GM12878 (cell line): ENCODE measurements around the gene LMBR1. TPM values are rescaled to one million over a fixed set of nuclear protein-coding genes. Genes with fewer than 3 reads are reported as not detected.

Source experiments
- ATAC-seq: fragments of 200-7000 bp; cut with Tn5 transposase; 3 replicates; pipeline ENCODE4 v1.9.1; 2020; ENCODE audit warnings: mild to moderate bottlenecking, moderate library complexity
- BruUV-seq: library from RNA; stranded (reverse); fragments of 400-500 nt; replicated peaks from 2 replicates; lab custom pipeline; 2021; lab: Mats Ljungman, UMichigan
- CTCF ChIA-PET: fragments of 300-600 bp; sonication (Branson Sonifier 250); formaldehyde crosslinking; extraction: SDS; loops from one replicate; lab custom pipeline; 2021; ENCODE audit warnings: inconsistent platforms; lab: Yijun Ruan, JAX
- POLR2A ChIA-PET: fragments of 350-600 bp; formaldehyde crosslinking; extraction: SDS; loops from one replicate; lab custom pipeline; 2021; ENCODE audit warnings: inconsistent platforms; lab: Charles Lee
- RAD21 ChIA-PET: fragments of 300-600 bp; sonication (Branson Sonifier 250); formaldehyde crosslinking; loops from one replicate; lab custom pipeline; 2023; ENCODE audit warnings: antibody characterized with exemption; ENCODE audit not compliant: unreplicated experiment; lab: Charles Lee
- SMC1A ChIA-PET: fragments of 300-600 bp; sonication (Branson Sonifier 250); formaldehyde crosslinking; loops from one replicate; lab custom pipeline; 2023; ENCODE audit not compliant: unreplicated experiment, uncharacterized antibody; lab: Charles Lee
- DNase-seq: peaks from one replicate; pipeline ENCODE4 v3.0.0-alpha.2; 2011; ENCODE audit warnings: low read depth, low spot score
- FAIRE-seq: peaks from 3 replicates; lab custom pipeline; 2011; peaks lifted over from hg19 to GRCh38; lab: Jason Lieb, UNC
- H2AFZ ChIP-seq: 2 replicates; pipeline ENCODE4 v1.6.0; 2011; ENCODE audit warnings: low read depth, low read length, control low read depth; ENCODE audit not compliant: control insufficient read depth
- H3K27ac ChIP-seq: 2 replicates; pipeline ENCODE4 v1.5.1; 2011; ENCODE audit warnings: control low read depth; ENCODE audit not compliant: control insufficient read depth, insufficient read depth
- H3K27me3 ChIP-seq, 2 experiments: replicated peaks in 1 of 2; 2 replicates each; pipeline versions ENCODE4 v1.6.0 to v1.6.1; 2011; ENCODE audit warnings: low read length in 1 of 2; ENCODE audit not compliant: control insufficient read depth in 2 of 2, insufficient read depth in 2 of 2
- H3K36me3 ChIP-seq, 2 experiments: 2 replicates each; pipeline ENCODE4 v1.5.1; 2011; ENCODE audit warnings: low read length in 1 of 2; ENCODE audit not compliant: control insufficient read depth in 2 of 2, insufficient read depth in 2 of 2
- H3K4me1 ChIP-seq: 2 replicates; pipeline ENCODE4 v1.6.1; 2011; ENCODE audit warnings: mild to moderate bottlenecking, low read length, moderate library complexity, mixed read lengths; ENCODE audit not compliant: control insufficient read depth, insufficient read depth
- H3K4me2 ChIP-seq: 2 replicates; pipeline ENCODE4 v1.6.0; 2011; ENCODE audit warnings: control low read depth; ENCODE audit not compliant: control insufficient read depth, insufficient read depth
- H3K4me3 ChIP-seq: fragments of 200-600 bp; sonication (generic); 2 replicates; pipeline ENCODE4 v1.5.1; 2016
- H3K79me2 ChIP-seq: 2 replicates; pipeline ENCODE4 v1.6.0; 2011; ENCODE audit warnings: low read length; ENCODE audit not compliant: control insufficient read depth, insufficient read depth
- H3K9ac ChIP-seq: 2 replicates; pipeline ENCODE4 v1.8.0; 2011; ENCODE audit warnings: low read length, control low read depth, mixed read lengths; ENCODE audit not compliant: control insufficient read depth, insufficient read depth
- H3K9me3 ChIP-seq: replicated peaks from 3 replicates; pipeline ENCODE4 v1.5.1; 2011; ENCODE audit warnings: mild to moderate bottlenecking, low read length; ENCODE audit not compliant: control insufficient read depth, insufficient read depth
- H4K20me1 ChIP-seq: 2 replicates; pipeline ENCODE4 v1.6.0; 2011; ENCODE audit not compliant: control insufficient read depth, insufficient read depth
- ASH2L ChIP-seq: fragments of 300-600, 200-600 bp; sonication (generic); IDR thresholded peaks from 2 replicates; pipeline ENCODE4 v1.6.1; 2017; ENCODE audit warnings: low read depth, mild to moderate bottlenecking, borderline replicate concordance
- BMI1 ChIP-seq: fragments of 450-650 bp; IDR thresholded peaks from 2 replicates; pipeline ENCODE4 v1.6.1; 2016; ENCODE audit warnings: mild to moderate bottlenecking, moderate library complexity, borderline replicate concordance
- CBX5 ChIP-seq: sonication (generic); IDR thresholded peaks from 2 replicates; pipeline ENCODE4 v1.6.1; 2016; ENCODE audit warnings: low read depth, moderate library complexity, mild to moderate bottlenecking, inconsistent platforms
- RAD21 ChIP-seq: IDR thresholded peaks from 2 replicates; pipeline ENCODE4 v1.6.1; 2011; ENCODE audit warnings: mild to moderate bottlenecking, low read depth, low read length, moderate library complexity; ENCODE audit not compliant: insufficient read depth
- SMC3 ChIP-seq: IDR thresholded peaks from 2 replicates; pipeline ENCODE4 v1.6.1; 2011; ENCODE audit warnings: low read length, improper control_type of control experiment, borderline replicate concordance
- SPI1 ChIP-seq: IDR thresholded peaks from 2 replicates; pipeline ENCODE4 v1.6.1; 2011; ENCODE audit warnings: low read depth, mild to moderate bottlenecking, low read length, moderate library complexity, borderline replicate concordance; ENCODE audit not compliant: insufficient read depth
- STAT3 ChIP-seq: IDR thresholded peaks from 2 replicates; pipeline ENCODE4 v1.6.1; 2011; ENCODE audit warnings: low read depth, low read length, improper control_type of control experiment
- ZSCAN29 ChIP-seq: fragments of 450-650 bp; IDR thresholded peaks from 2 replicates; pipeline ENCODE4 v1.6.1; 2017; ENCODE audit warnings: mild to moderate bottlenecking, moderate library complexity
- WGBS: methylation state at CpG from one replicate; pipeline ENCODE4 v1.1.6; 2016; ENCODE audit warnings: low lambda C conversion rate; ENCODE audit not compliant: insufficient replicate concordance, insufficient coverage; ENCODE audit errors: missing lambda C conversion rate; 5-methylcytosine and 5-hydroxymethylcytosine counted together
- in situ Hi-C: fragments of 300-500 bp; cut with MboI; formaldehyde crosslinking; loops from 9 replicates; pipeline ENCODE4 v1.14.3; 2018; ENCODE audit warnings: mixed read lengths
- intact Hi-C: fragments of 100-400 bp; cut with micrococcal nuclease; formaldehyde crosslinking; loops from one replicate; pipeline ENCODE4 v1.14.2; 2022; ENCODE audit not compliant: unreplicated experiment
- polyA plus RNA-seq, 11 experiments: library from polyadenylated mRNA; depleted of rRNA in 4 of 11; unstranded in 6 of 11; stranded (reverse) in 5 of 11; fragments of >200 nt; fragmentation: Nextera tagmentation in 4 of 11; fragmentation: Illumina TruSeq in 1 of 11; extraction: Ambion mirVana in 4 of 11; extraction: Trizol in 1 of 11; gene quantifications; 1 replicate in 1 of 11; 2 replicates in 10 of 11; pipeline versions ENCODE4 v1.2.1 to v1.2.3, GENCODE V29; 2011 to 2016; ENCODE audit warnings: inconsistent platforms in 2 of 11, missing spikeins in 2 of 11, low read depth in 1 of 11
- total RNA-seq, 4 experiments: library from RNA; depleted of rRNA in 3 of 4; stranded (reverse); fragments of >200 nt in 3 of 4; fragmentation: Illumina TruSeq in 1 of 4; extraction: Trizol in 1 of 4; gene quantifications; 2 replicates each; pipeline versions ENCODE4 v1.2.1 to v1.2.3, GENCODE V29; 2013 to 2021
- TF ChIP-seq, protein P1 (sequence below), 3 experiments: IDR thresholded peaks in 2 of 3; conservative IDR thresholded peaks in 1 of 3; 2 replicates each; pipeline ENCODE4 v1.5.1; 2011; ENCODE audit warnings: low read depth in 3 of 3, low read length in 3 of 3, mild to moderate bottlenecking in 3 of 3, control low read depth in 2 of 3, moderate library complexity in 2 of 3, inconsistent platforms in 1 of 3, mixed read lengths in 1 of 3; ENCODE audit not compliant: control insufficient read depth in 2 of 3, insufficient read depth in 1 of 3; ENCODE audit errors: extremely low read depth in 1 of 3
- TF ChIP-seq, protein P2 (sequence below): IDR thresholded peaks from 2 replicates; pipeline ENCODE4 v1.6.1; 2011; ENCODE audit warnings: low read depth, low read length, improper control_type of control experiment, borderline replicate concordance

LMBR1 gene
- total and polyA plus RNA-seq, 10 of the 15 experiments (the other 5 are each of a cell fraction or from before 2014, with no cell fraction given): 4.0 to 63.5 (median 28.8) TPM

DNA sequence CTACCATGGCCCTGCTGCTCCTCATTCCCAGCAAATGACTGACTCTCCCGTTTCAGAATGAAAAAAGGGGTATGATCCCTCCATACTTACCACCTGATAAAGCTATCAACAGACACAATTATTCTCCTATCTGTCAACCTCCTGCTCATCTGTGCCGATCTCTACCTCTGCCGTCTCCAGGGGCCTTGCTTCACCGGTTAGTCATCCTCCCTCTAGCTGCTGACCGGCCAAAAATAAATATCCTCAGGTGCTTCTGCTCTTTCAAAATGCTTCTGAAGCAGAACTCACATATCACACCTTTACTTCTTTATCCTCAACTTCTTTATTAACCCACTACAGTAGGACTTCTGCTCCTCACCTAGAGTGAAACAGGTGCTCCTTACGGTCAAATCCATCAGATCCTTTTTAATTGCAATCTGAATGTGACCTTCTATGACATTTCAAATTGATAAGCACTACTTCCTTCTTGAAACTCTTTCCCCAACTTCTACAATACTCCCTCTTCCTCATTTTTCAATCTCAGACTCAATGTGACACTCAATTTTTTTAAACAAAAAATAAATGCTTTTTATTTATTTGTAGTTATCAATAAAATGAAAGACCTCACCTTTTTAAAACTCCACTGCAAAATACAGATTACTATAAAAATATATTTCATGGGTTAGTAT lies 63.2 kb downstream of the LMBR1 start:
- no peak for TF ChIP-seq CBX5
- peak; percentile 26; the same call in 1 of the 2 replicates for TF ChIP-seq SPI1
- peaks cover 7% of the 10 kb centered on the region; the same call in 1 of the 2 replicates for H3K4me1 ChIP-seq
- no peak for DNase-seq
- H3K9me3 ChIP-seq: no peaks in the 10 kb centered on the region
- SMC1A ChIA-PET: interaction anchor here (0.5 kb wide), 1 partner anchor 15 kb away, joined by 5 read pairs; no protein-coding TSS in a partner anchor
- intact Hi-C loops: no loop called here
- H3K27me3 ChIP-seq: no peaks in the 10 kb centered on the region
- in situ Hi-C loops: no loop called here
- no peak overlapping the region for H3K4me2 ChIP-seq
- POLR2A ChIA-PET: no interaction called here
- 32% methylated on average over 6 of the region's 6 CpGs for WGBS
- H3K27ac ChIP-seq: no peak overlapping the region
- H3K79me2 ChIP-seq: no peaks in the 10 kb centered on the region
- no TSS peak for BruUV-seq
- CTCF ChIA-PET: interaction anchor here (0.9 to 1.2 kb wide), 2 partner anchors 10 to 119 kb away, joined by 3 read pairs; no protein-coding TSS in a partner anchor
- no peak overlapping the region for H3K4me3 ChIP-seq
- no peak overlapping the region for H2AFZ ChIP-seq
- RAD21 ChIA-PET: no interaction called here
- H4K20me1 ChIP-seq: no peaks in the 10 kb centered on the region
- H3K36me3 ChIP-seq: peaks cover 0 to 8% of the 10 kb centered on the region in 2 experiments; a peak in 2 of 4 replicates
- FAIRE-seq: no peak
- peak; percentile 38; the same call in 2 of the 3 replicates for ATAC-seq
- H3K9ac ChIP-seq: no peak overlapping the region

DNA sequence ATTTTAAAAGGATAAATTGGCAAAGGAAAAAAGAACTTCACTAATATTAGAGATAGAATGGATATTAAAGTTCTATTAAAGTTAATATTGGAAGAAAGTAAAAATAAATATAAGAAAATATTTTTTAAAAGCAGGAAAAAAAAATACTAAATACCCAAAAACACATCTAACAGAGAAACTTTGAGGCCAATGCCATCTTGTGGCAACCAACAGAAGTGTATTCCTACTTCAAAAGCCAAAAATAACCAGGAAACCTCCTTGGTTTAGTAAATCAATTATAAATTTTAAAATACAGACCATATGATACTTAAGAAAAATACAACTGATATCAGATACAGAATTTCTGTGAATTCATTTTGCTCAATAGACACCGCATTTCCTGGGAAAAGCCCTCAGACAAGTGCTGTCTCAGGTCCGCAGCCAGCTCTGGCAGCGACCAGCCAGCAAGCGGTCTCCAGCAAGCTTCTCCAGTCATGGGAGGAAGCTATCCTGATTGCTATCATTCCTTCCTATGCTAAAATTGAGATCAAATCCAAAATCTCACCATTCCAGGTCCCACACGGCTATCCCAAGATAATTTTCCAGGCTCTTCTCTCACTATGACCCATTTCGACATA lies 65.3 kb downstream of the LMBR1 start:
- H3K79me2 ChIP-seq: no peaks in the 10 kb centered on the region
- H3K27ac ChIP-seq: no peak overlapping the region
- no peak overlapping the region for H3K9ac ChIP-seq
- peaks cover 6% of the 10 kb centered on the region; the same call in 1 of the 2 replicates for H3K4me1 ChIP-seq
- no peak for FAIRE-seq
- no TSS peak for BruUV-seq
- H2AFZ ChIP-seq: no peak overlapping the region
- in situ Hi-C loops: no loop called here
- TF ChIP-seq, protein P1, sequence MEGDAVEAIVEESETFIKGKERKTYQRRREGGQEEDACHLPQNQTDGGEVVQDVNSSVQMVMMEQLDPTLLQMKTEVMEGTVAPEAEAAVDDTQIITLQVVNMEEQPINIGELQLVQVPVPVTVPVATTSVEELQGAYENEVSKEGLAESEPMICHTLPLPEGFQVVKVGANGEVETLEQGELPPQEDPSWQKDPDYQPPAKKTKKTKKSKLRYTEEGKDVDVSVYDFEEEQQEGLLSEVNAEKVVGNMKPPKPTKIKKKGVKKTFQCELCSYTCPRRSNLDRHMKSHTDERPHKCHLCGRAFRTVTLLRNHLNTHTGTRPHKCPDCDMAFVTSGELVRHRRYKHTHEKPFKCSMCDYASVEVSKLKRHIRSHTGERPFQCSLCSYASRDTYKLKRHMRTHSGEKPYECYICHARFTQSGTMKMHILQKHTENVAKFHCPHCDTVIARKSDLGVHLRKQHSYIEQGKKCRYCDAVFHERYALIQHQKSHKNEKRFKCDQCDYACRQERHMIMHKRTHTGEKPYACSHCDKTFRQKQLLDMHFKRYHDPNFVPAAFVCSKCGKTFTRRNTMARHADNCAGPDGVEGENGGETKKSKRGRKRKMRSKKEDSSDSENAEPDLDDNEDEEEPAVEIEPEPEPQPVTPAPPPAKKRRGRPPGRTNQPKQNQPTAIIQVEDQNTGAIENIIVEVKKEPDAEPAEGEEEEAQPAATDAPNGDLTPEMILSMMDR (IDR thresholded peaks at IDR 0.05 in 2 of 3, conservative IDR thresholded peaks at IDR 0.05 in 1 of 3; ENCODE audit: control insufficient read depth in 2 of 3, extremely low read depth in 1 of 3, insufficient read depth in 1 of 3, low read depth in 3 of 3, low read length in 3 of 3): peak; percentile 42 to 45 (median 44); a peak in 3 of 6 replicates
- no peak for TF ChIP-seq BMI1
- TF ChIP-seq SMC3: peak; percentile 33; the same call in 1 of the 2 replicates
- TF ChIP-seq, protein P2, sequence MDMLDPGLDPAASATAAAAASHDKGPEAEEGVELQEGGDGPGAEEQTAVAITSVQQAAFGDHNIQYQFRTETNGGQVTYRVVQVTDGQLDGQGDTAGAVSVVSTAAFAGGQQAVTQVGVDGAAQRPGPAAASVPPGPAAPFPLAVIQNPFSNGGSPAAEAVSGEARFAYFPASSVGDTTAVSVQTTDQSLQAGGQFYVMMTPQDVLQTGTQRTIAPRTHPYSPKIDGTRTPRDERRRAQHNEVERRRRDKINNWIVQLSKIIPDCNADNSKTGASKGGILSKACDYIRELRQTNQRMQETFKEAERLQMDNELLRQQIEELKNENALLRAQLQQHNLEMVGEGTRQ: no peak
- peak; percentile 65 for TF ChIP-seq RAD21
- TF ChIP-seq STAT3: no peak
- no peak for TF ChIP-seq ZSCAN29
- TF ChIP-seq ASH2L: no peak
- TF ChIP-seq, all 136 proteins: peak for 3
- no peak overlapping the region for H3K4me2 ChIP-seq
- H3K27me3 ChIP-seq: no peaks in the 10 kb centered on the region
- SMC1A ChIA-PET: interaction anchor here (0.6 kb wide), 1 partner anchor 31 kb away, joined by 3 read pairs; no protein-coding TSS in a partner anchor
- H3K36me3 ChIP-seq: peaks cover 0 to 5% of the 10 kb centered on the region in 2 experiments; a peak in 2 of 4 replicates
- intact Hi-C loops: no loop called here
- no peaks in the 10 kb centered on the region for H4K20me1 ChIP-seq
- 99% methylated on average over 6 of the region's 6 CpGs for WGBS
- ATAC-seq: no peak
- POLR2A ChIA-PET: no interaction called here
- DNase-seq: no peak
- H3K9me3 ChIP-seq: no peaks in the 10 kb centered on the region
- CTCF ChIA-PET: interaction anchor here (1.6 kb wide), 2 partner anchors 9 to 11 kb away, joined by 5 to 6 read pairs; no protein-coding TSS in a partner anchor
- RAD21 ChIA-PET: interaction anchor here (1.0 kb wide), 1 partner anchor 11 kb away, joined by 4 read pairs; no protein-coding TSS in a partner anchor
- H3K4me3 ChIP-seq: no peak overlapping the region
